HEK293T (cell line): ENCODE measurements around the gene CDK12.

Experiments
- CTCF ChIA-PET: fragments of 350-600 bp; formaldehyde crosslinking; extraction: SDS; loops from one replicate; lab custom pipeline; 2021; ENCODE audit warnings: antibody characterized with exemption, inconsistent platforms; lab: Yijun Ruan, JAX
- POLR2A ChIA-PET: fragments of 350-600 bp; formaldehyde crosslinking; extraction: SDS; loops from one replicate; lab custom pipeline; 2020; ENCODE audit warnings: antibody characterized with exemption, inconsistent platforms; lab: Yijun Ruan, JAX
- DNase-seq: peaks from one replicate; pipeline ENCODE4 v3.0.0; 2012; ENCODE audit warnings: mixed read lengths; ENCODE audit errors: extremely low spot score
- ARNT ChIP-seq: fragments of 450-650 bp; IDR thresholded peaks from 2 replicates; pipeline ENCODE4 v1.6.1; 2017; ENCODE audit warnings: mild to moderate bottlenecking
- BHLHE40 ChIP-seq: fragments of 450-650 bp; IDR thresholded peaks from 2 replicates; pipeline ENCODE4 v1.6.1; 2016; ENCODE audit warnings: mild to moderate bottlenecking, moderate library complexity, borderline replicate concordance
- CTBP1 ChIP-seq: fragments of 450-650 bp; IDR thresholded peaks from 2 replicates; pipeline ENCODE4 v1.6.1; 2016; ENCODE audit warnings: borderline replicate concordance
- ELF4 ChIP-seq: fragments of 450-650 bp; IDR thresholded peaks from 2 replicates; pipeline ENCODE4 v1.6.1; 2017; ENCODE audit warnings: antibody characterized with exemption
- FOXA1 ChIP-seq: fragments of 450-650 bp; IDR thresholded peaks from 2 replicates; pipeline ENCODE4 v1.6.1; 2016; ENCODE audit warnings: mild to moderate bottlenecking
- FOXK2 ChIP-seq: fragments of 450-650 bp; IDR thresholded peaks from 2 replicates; pipeline ENCODE4 v1.6.1; 2016; ENCODE audit warnings: mild to moderate bottlenecking
- FOXM1 ChIP-seq: fragments of 450-650 bp; IDR thresholded peaks from 2 replicates; pipeline ENCODE4 v1.6.1; 2017; ENCODE audit warnings: mild to moderate bottlenecking, borderline replicate concordance
- HDGF ChIP-seq: fragments of 450-650 bp; IDR thresholded peaks from 2 replicates; pipeline ENCODE4 v1.6.1; 2017; ENCODE audit warnings: antibody characterized with exemption, borderline replicate concordance
- L3MBTL2 ChIP-seq: fragments of 450-650 bp; conservative IDR thresholded peaks from 2 replicates; pipeline ENCODE4 v1.6.1; 2016; ENCODE audit warnings: mild to moderate bottlenecking
- LEF1 ChIP-seq: fragments of 450-650 bp; IDR thresholded peaks from 2 replicates; pipeline ENCODE4 v1.6.1; 2017; ENCODE audit warnings: mild to moderate bottlenecking, borderline replicate concordance
- NFRKB ChIP-seq: fragments of 450-650 bp; IDR thresholded peaks from 2 replicates; pipeline ENCODE4 v1.6.1; 2016; ENCODE audit warnings: mild to moderate bottlenecking, moderate library complexity
- PKNOX1 ChIP-seq: fragments of 450-650 bp; IDR thresholded peaks from 2 replicates; pipeline ENCODE4 v1.6.1; 2016
- SP1 ChIP-seq: fragments of 450-650 bp; IDR thresholded peaks from 2 replicates; pipeline ENCODE4 v1.6.1; 2017
- SUZ12 ChIP-seq: fragments of 450-650 bp; IDR thresholded peaks from 2 replicates; pipeline ENCODE4 v1.6.1; 2016; ENCODE audit warnings: mild to moderate bottlenecking
- TARDBP ChIP-seq: fragments of 450-650 bp; IDR thresholded peaks from 2 replicates; pipeline ENCODE4 v1.6.1; 2016
- ZNF384 ChIP-seq: fragments of 450-650 bp; IDR thresholded peaks from 2 replicates; pipeline ENCODE4 v1.6.1; 2016

CDK12 gene

DNA sequence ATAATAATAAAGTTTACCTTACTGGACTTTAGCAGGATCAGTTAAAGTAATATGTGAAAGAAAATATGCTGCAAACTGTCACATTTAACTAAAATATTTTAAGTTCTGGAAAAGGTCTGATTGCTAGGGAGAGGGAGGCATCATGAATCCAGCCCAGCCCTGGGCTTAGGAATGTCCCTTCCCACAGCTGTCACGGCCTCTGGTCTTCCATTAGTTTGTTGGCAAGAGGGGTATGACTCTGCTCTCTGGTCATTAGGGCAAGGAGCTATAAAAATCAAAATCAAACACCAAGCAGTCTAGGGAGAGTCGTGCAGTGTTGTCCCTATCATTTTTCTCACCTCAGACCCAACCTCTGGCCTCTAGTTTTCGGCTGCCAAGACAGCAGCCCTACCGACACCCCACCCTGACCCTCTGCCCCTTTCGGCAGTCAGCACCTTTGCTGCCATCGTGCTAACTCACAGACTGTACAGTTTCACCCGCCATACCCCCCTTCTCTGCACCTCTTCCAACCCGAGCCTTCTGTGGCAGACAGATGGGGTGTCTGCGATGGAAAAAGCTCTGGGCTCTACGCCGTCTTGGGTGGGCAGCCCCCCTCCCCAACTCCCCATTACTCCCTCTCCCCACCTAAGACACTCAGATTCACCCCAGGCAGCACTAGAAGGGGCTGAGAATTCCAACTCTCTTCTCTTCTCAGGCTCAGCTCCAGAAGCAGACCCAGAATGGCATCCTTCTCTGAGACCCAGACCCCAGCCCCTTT is 105.0 kb downstream of the CDK12 start:
- ChIA-PET POLR2A (interaction anchor here (1.2 kb wide), 1 partner anchor 105 kb away, joined by 3 read pairs; no protein-coding TSS in a partner anchor), CTCF (interaction anchor here (0.7 to 1.2 kb wide), 2 partner anchors 55 to 330 kb away, joined by 3 read pairs; no protein-coding TSS in a partner anchor)
- TF ChIP-seq TARDBP (no peak), BHLHE40 (no peak), SP1 (no peak), FOXM1 (no peak), SUZ12 (no peak), HDGF (no peak), ELF4 (no peak), ARNT (no peak), FOXK2 (no peak), ZNF384 (no peak), LEF1 (no peak), L3MBTL2 (no peak), NFRKB (no peak), FOXA1 (no peak), PKNOX1 (no peak), CTBP1 (no peak)
- DNase-seq, result no peak

DNA sequence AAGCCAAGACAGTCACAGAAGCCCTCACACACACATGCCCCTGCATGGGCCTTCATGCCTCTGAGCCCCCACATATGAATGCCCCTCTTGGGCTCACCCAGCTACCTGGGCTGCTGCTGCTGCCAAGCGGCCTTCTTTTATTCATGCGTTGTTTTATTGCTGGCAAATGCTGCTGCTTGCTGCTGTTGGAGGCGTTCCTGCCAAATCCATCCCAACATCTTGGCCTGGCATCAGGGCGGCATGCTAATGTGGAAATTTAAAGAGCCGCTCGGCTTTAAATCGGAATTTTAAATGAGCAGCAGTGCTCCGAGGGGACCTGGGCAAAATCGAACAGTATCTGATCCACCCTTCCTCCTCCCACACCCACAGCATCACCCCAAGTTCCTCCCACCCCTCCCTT is 107.4 kb downstream of the CDK12 start:
- ChIA-PET POLR2A (interaction anchor here (1.1 kb wide), 1 partner anchor 9 kb away, joined by 3 read pairs; no protein-coding TSS in a partner anchor), CTCF (interaction anchor here (1.0 kb wide), 1 partner anchor 21 kb away, joined by 3 read pairs; no protein-coding TSS in a partner anchor)
- TF ChIP-seq ARNT (no peak), ZNF384 (no peak), L3MBTL2 (no peak), SUZ12 (no peak), CTBP1 (no peak), FOXK2 (no peak), FOXA1 (no peak), PKNOX1 (no peak), LEF1 (no peak), HDGF (no peak), BHLHE40 (no peak), FOXM1 (no peak), ELF4 (no peak), TARDBP (no peak), SP1 (no peak), NFRKB (no peak)
- no peak for DNase-seq

DNA sequence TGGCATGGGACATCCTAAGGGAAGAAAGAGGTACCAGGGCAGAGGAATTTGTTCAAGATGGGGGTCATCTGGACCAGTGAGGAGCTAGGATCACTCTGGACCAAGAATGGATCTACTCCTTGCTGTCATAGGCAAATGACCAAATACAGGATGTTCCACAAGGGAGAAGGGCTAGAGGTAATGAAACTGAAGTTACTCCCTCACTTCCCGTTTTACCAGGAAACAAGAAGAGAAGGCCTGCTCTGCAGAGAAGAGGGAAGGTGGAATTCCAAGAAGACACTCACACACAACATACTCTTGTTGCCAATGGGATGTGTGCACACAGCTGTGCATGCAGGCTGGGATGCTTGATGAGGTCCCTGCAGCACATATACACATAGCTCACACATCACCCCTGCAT is 107.8 kb downstream of the CDK12 start:
- TF ChIP-seq CTBP1, result no peak
- TF ChIP-seq FOXM1, result no peak
- DNase-seq, result no peak
- CTCF ChIA-PET, result no interaction called here
- POLR2A ChIA-PET, result interaction anchor here (1.1 kb wide), 1 partner anchor 9 kb away, joined by 3 read pairs; no protein-coding TSS in a partner anchor

DNA sequence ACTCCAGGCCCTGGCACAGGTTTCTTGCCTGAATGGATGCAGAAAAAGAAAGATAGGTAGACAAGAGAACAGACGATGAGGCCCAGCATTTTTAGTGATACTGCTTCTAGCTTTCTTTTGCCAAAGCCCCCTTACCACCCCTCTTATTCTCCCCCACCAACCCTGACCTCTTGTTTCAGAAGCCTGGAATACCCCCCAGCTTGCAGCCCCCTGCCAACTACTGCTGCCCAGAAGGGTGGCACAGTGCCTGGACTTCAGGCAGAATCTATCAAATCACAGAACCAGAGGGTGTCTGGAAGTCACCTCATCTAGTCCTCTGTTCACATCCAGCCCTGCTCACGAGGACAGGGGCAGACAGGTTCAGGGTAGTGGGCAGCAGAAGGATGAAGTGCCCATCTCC is 110.8 kb downstream of the CDK12 start:
- no peak for DNase-seq
- no peak for TF ChIP-seq TARDBP
- no peak for TF ChIP-seq ARNT
- TF ChIP-seq ZNF384, result no peak
- no peak for TF ChIP-seq FOXA1
- no peak for TF ChIP-seq PKNOX1
- TF ChIP-seq L3MBTL2, result no peak
- ChIA-PET CTCF (no interaction called here), POLR2A (interaction anchor here (1.0 kb wide), 1 partner anchor 15 kb away, joined by 3 read pairs; no protein-coding TSS in a partner anchor)

- DNase-seq, result peak; percentile 70
- ChIA-PET POLR2A (interaction anchor here (0.8 to 1.4 kb wide), 4 partner anchors 33 to 374 kb away, joined by 3 to 6 read pairs (median 4); partner anchors contain the start of gene RPL19), CTCF (interaction anchor here (0.7 to 1.2 kb wide), 2 partner anchors 48 to 50 kb away, joined by 3 to 6 read pairs; no protein-coding TSS in a partner anchor)
- TF ChIP-seq ZNF384 (no peak), CTBP1 (no peak), HDGF (no peak), BHLHE40 (no peak), ELF4 (no peak), FOXM1 (no peak), ARNT (no peak), FOXA1 (no peak), SP1 (no peak), L3MBTL2 (no peak), SUZ12 (no peak), PKNOX1 (no peak), NFRKB (no peak), FOXK2 (no peak), TARDBP (no peak), LEF1 (no peak)
These were observed 112.4 kb downstream of the CDK12 start for GRCh38 chr17:39573447-39574298.
